22Rv1 (cell line): Measurements from ENCODE around the gene MIEF1.

Source experiments
- ZFX ChIP-seq: fragments of 450-650 bp; IDR thresholded peaks from 2 replicates; pipeline ENCODE4 v1.6.1; 2017; ENCODE audit warnings: antibody characterized with exemption, borderline replicate concordance
- TF ChIP-seq, protein P1 (sequence below): fragments of 450-650 bp; IDR thresholded peaks from 2 replicates; pipeline ENCODE4 v1.5.1; 2017; ENCODE audit warnings: mild to moderate bottlenecking

DNA sequence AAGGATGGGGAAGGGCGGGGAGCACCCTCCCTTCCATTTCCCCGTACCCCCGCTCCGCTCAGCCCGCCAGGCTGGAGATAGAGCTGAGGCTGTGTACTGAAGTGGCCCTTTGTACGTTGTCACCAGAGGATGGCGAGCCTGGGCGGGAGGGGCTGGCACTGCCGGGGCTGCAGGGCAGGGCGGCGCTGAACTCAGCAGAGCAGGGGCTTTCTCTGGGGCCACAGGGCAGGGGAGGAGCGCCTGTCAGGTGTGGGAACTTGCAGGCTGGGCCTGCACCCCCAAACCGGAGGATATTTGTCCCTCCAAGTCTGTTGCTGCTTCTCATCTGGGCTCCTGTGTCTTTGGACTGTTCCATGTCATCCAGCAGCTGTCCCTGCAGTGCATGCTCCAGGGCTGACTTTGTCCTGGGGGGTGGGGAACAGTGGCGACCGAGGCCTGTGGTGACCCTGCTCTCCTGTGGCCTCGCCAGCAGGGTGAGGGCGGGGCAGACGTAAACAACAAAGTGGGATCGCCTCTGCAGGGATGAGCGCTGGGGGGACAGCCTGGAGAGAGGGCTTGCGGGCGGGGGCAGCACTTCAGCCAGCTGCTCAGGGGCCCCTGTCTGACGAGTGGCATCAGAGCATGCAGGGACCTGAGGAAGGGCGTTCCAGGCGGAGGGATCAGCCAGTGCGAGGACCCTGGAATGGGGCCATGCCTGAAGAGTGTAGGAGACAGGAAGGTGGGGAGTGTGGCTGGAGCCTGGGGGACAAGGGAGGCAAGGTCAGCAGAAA is 32.2 kb upstream of the MIEF1 start:
- TF ChIP-seq, protein P1, sequence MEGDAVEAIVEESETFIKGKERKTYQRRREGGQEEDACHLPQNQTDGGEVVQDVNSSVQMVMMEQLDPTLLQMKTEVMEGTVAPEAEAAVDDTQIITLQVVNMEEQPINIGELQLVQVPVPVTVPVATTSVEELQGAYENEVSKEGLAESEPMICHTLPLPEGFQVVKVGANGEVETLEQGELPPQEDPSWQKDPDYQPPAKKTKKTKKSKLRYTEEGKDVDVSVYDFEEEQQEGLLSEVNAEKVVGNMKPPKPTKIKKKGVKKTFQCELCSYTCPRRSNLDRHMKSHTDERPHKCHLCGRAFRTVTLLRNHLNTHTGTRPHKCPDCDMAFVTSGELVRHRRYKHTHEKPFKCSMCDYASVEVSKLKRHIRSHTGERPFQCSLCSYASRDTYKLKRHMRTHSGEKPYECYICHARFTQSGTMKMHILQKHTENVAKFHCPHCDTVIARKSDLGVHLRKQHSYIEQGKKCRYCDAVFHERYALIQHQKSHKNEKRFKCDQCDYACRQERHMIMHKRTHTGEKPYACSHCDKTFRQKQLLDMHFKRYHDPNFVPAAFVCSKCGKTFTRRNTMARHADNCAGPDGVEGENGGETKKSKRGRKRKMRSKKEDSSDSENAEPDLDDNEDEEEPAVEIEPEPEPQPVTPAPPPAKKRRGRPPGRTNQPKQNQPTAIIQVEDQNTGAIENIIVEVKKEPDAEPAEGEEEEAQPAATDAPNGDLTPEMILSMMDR, result no peak
- no peak for TF ChIP-seq ZFX
